ENCODE measurements around the gene LCN6. TPM values are rescaled to one million over a fixed set of nuclear protein-coding genes. Genes with fewer than 3 reads are reported as not detected.

LCN6 gene
- total RNA-seq, 1 donor from 2014 or later: 22.2 TPM

GRCh38 chr9:136734837-136735496 lies 13.4 kb downstream of the LCN6 start:
- DNase-seq (ENCODE audit: missing footprints) (no peak), ATAC-seq (no peak)
- intact Hi-C loops (cut with DNase I): no loop called here

- no peak for ATAC-seq
- DNase-seq (ENCODE audit: missing footprints): peak; percentile 22
- intact Hi-C loops (cut with DNase I): no loop called here
Measured at GRCh38 chr9:136733611-136734010, 14.7 kb downstream of the LCN6 start.

- intact Hi-C loops (cut with DNase I): no loop called here
- ATAC-seq: no peak
- DNase-seq (ENCODE audit: missing footprints): peak; percentile 18
Measured at GRCh38 chr9:136732444-136733178, 15.7 kb downstream of the LCN6 start.

- ATAC-seq (no peak), DNase-seq (ENCODE audit: missing footprints) (peak; percentile 5)
- intact Hi-C loops (cut with DNase I): loop anchor here (5.0 kb wide), 1 partner anchor 43 kb away; the partner anchor contains the start of gene AGPAT2
Measured at GRCh38 chr9:136729926-136730325, 18.4 kb downstream of the LCN6 start.

- DNase-seq (ENCODE audit: missing footprints) (no peak), ATAC-seq (no peak)
- intact Hi-C loops (cut with DNase I): loop anchor here (5.0 kb wide), 1 partner anchor 42 kb away; the partner anchor contains the start of gene AGPAT2
Measured at GRCh38 chr9:136729144-136729543, 19.2 kb downstream of the LCN6 start.

GRCh38 chr9:136728548-136729123 lies 19.7 kb downstream of the LCN6 start:
- ATAC-seq (peak; percentile 44), DNase-seq (ENCODE audit: missing footprints) (peak; percentile 73)
- intact Hi-C loops (cut with DNase I): loop anchor here (5.0 kb wide), 1 partner anchor 41 kb away; the partner anchor contains the start of gene AGPAT2

- ATAC-seq: peak; percentile 88
- intact Hi-C loops (cut with DNase I): loop anchor here (5.0 kb wide), 1 partner anchor 41 kb away; the partner anchor contains the start of gene AGPAT2
- DNase-seq (ENCODE audit: missing footprints): peak; percentile 95
Measured at GRCh38 chr9:136728080-136728547, 20.2 kb downstream of the LCN6 start.

- intact Hi-C loops (cut with DNase I): loop anchor here (5.0 kb wide), 1 partner anchor 39 kb away; the partner anchor contains the start of gene AGPAT2
- ATAC-seq (no peak), DNase-seq (ENCODE audit: missing footprints) (peak; percentile 15)
Measured at GRCh38 chr9:136726631-136727191, 21.6 kb downstream of the LCN6 start.

GRCh38 chr9:136726118-136726517 lies 22.2 kb downstream of the LCN6 start:
- DNase-seq (ENCODE audit: missing footprints) (no peak), ATAC-seq (no peak)
- intact Hi-C loops (cut with DNase I): loop anchor here (5.0 kb wide), 1 partner anchor 39 kb away; the partner anchor contains the start of gene AGPAT2

- intact Hi-C loops (cut with DNase I): loop anchor here (5.0 kb wide), 1 partner anchor 38 kb away; the partner anchor contains the start of gene AGPAT2
Measured at GRCh38 chr9:136725612-136726011, 22.7 kb downstream of the LCN6 start.

GRCh38 chr9:136724772-136725171 lies 23.6 kb downstream of the LCN6 start:
- intact Hi-C loops (cut with DNase I): loop anchor here (5.0 kb wide), 1 partner anchor 37 kb away; the partner anchor contains the start of gene AGPAT2
- no peak for ATAC-seq
- no peak for DNase-seq (ENCODE audit: missing footprints)

More at GRCh38 chr9:136725612-136726011, 22.7 kb downstream of the LCN6 start:
- ATAC-seq (no peak), DNase-seq (ENCODE audit: missing footprints) (no peak)

- intact Hi-C loops (cut with DNase I): no loop called here
- ATAC-seq (no peak), DNase-seq (ENCODE audit: missing footprints) (no peak)
Measured at GRCh38 chr9:136723989-136724388, 24.3 kb downstream of the LCN6 start.

- no peak for DNase-seq (ENCODE audit: missing footprints)
- intact Hi-C loops (cut with DNase I): no loop called here
- no peak for ATAC-seq
Measured at GRCh38 chr9:136723362-136723976, 24.9 kb downstream of the LCN6 start.

- ATAC-seq: no peak
- DNase-seq (ENCODE audit: missing footprints): no peak
- intact Hi-C loops (cut with DNase I): no loop called here
Measured at GRCh38 chr9:136722969-136723356, 25.4 kb downstream of the LCN6 start.

GRCh38 chr9:136722093-136722968 lies 26.0 kb downstream of the LCN6 start:
- ATAC-seq (no peak), DNase-seq (ENCODE audit: missing footprints) (no peak)
- intact Hi-C loops (cut with DNase I): no loop called here

GRCh38 chr9:136721339-136722092 lies 26.8 kb downstream of the LCN6 start:
- no peak for DNase-seq (ENCODE audit: missing footprints)

GRCh38 chr9:136720898-136721338 lies 27.4 kb downstream of the LCN6 start:
- intact Hi-C loops (cut with DNase I): no loop called here
- no peak for DNase-seq (ENCODE audit: missing footprints)
- no peak for ATAC-seq

More at GRCh38 chr9:136721339-136722092, 26.8 kb downstream of the LCN6 start:
- peak; percentile 15 for ATAC-seq
- intact Hi-C loops (cut with DNase I): no loop called here
